WTC11 (cell line): ENCODE results near the gene NT5C1A. TPM values are rescaled to one million over a fixed set of nuclear protein-coding genes. Genes with fewer than 3 reads are reported as not detected.

Experiments used
- ATAC-seq: fragments of 200-7000 bp; cut with Tn5 transposase; 2 replicates; pipeline ENCODE4 v1.10.0; 2021; ENCODE audit warnings: mild to moderate bottlenecking, moderate library complexity
- CTCF ChIA-PET: fragments of 300-600 bp; sonication (Branson Sonifier 250); formaldehyde crosslinking; loops from one replicate; lab custom pipeline; 2021; ENCODE audit warnings: antibody characterized with exemption; lab: Charles Lee
- POLR2A ChIA-PET: fragments of 350-600 bp; sonication (Branson Sonifier 250); formaldehyde crosslinking; loops from one replicate; lab custom pipeline; 2021; ENCODE audit warnings: antibody characterized with exemption; lab: Charles Lee
- DNase-seq: peaks from one replicate; pipeline ENCODE4 v3.0.0; 2021; ENCODE audit warnings: low spot score
- H3K27ac Mint-ChIP-seq: 2 replicates; pipeline ENCODE4 v1.8.0; 2021; ENCODE audit warnings: mixed read lengths
- H3K27me3 Mint-ChIP-seq: 2 replicates; pipeline ENCODE4 v1.8.0; 2021; ENCODE audit warnings: low read depth, mild to moderate bottlenecking, moderate library complexity, mixed read lengths
- H3K36me3 Mint-ChIP-seq: 2 replicates; pipeline ENCODE4 v1.8.0; 2021; ENCODE audit warnings: mixed read lengths
- H3K4me1 Mint-ChIP-seq: 2 replicates; pipeline ENCODE4 v1.8.0; 2022; ENCODE audit warnings: mixed read lengths
- H3K4me3 Mint-ChIP-seq: 2 replicates; pipeline ENCODE4 v1.8.0; 2021; ENCODE audit warnings: mild to moderate bottlenecking, moderate library complexity, mixed read lengths
- H3K9me3 Mint-ChIP-seq: 2 replicates; pipeline ENCODE4 v1.8.0; 2021; ENCODE audit warnings: mixed read lengths
- CREB1 ChIP-seq: sonication (generic); formaldehyde crosslinking; IDR thresholded peaks from 2 replicates; pipeline ENCODE4 v1.8.0; 2023; ENCODE audit warnings: mild to moderate bottlenecking, missing genetic modification reagents
- E2F1 ChIP-seq: sonication (generic); formaldehyde crosslinking; IDR thresholded peaks from 2 replicates; pipeline ENCODE4 v1.8.0; 2022; ENCODE audit warnings: mild to moderate bottlenecking, missing genetic modification reagents
- IRF1 ChIP-seq: sonication (generic); formaldehyde crosslinking; IDR thresholded peaks from 2 replicates; pipeline ENCODE4 v1.8.0; 2023; ENCODE audit warnings: missing genetic modification reagents
- SMAD3 ChIP-seq: sonication (generic); formaldehyde crosslinking; IDR thresholded peaks from 2 replicates; pipeline ENCODE4 v1.8.0; 2022; ENCODE audit warnings: missing genetic modification reagents, mild to moderate bottlenecking, borderline replicate concordance
- SP1 ChIP-seq: sonication (generic); formaldehyde crosslinking; conservative IDR thresholded peaks from 2 replicates; pipeline ENCODE4 v1.8.1; 2022; ENCODE audit warnings: missing genetic modification reagents
- STAT6 ChIP-seq: sonication (generic); formaldehyde crosslinking; conservative IDR thresholded peaks from 2 replicates; pipeline ENCODE4 v1.8.1; 2023; ENCODE audit warnings: mild to moderate bottlenecking, low read depth, missing genetic modification reagents, moderate library complexity
- ZNF219 ChIP-seq: sonication (generic); formaldehyde crosslinking; IDR thresholded peaks from 2 replicates; pipeline ENCODE4 v1.8.0; 2023; ENCODE audit warnings: missing genetic modification reagents, mild to moderate bottlenecking, borderline replicate concordance
- ZNF263 ChIP-seq: sonication (generic); formaldehyde crosslinking; IDR thresholded peaks from 2 replicates; pipeline ENCODE4 v1.8.1; 2022; ENCODE audit warnings: low read depth, mild to moderate bottlenecking, moderate library complexity, missing genetic modification reagents
- ZNF396 ChIP-seq: fragments of 250-450 bp; sonication (Bioruptor Pico); IDR thresholded peaks from 2 replicates; pipeline ENCODE4 v1.8.0; 2021; ENCODE audit warnings: mild to moderate bottlenecking, moderate library complexity, borderline replicate concordance
- total RNA-seq: library from RNA; stranded (reverse); gene quantifications from 3 replicates; pipeline ENCODE4 v1.2.3, GENCODE V29; 2021
- TF ChIP-seq, protein P1 (sequence below): sonication (generic); formaldehyde crosslinking; IDR thresholded peaks from 2 replicates; pipeline ENCODE4 v1.8.1; 2023; ENCODE audit warnings: mild to moderate bottlenecking, missing genetic modification reagents, borderline replicate concordance
- TF ChIP-seq, protein P2 (sequence below): sonication (generic); formaldehyde crosslinking; IDR thresholded peaks from 2 replicates; pipeline ENCODE4 v1.8.0; 2022; ENCODE audit warnings: mild to moderate bottlenecking, missing genetic modification reagents
- TF ChIP-seq, protein P3 (sequence below): sonication (generic); formaldehyde crosslinking; IDR thresholded peaks from 2 replicates; pipeline ENCODE4 v1.8.1; 2023; ENCODE audit warnings: mild to moderate bottlenecking, missing genetic modification reagents

Gene NT5C1A
- total RNA-seq, 1 experiment from 2014 or later = not detected

- TF ChIP-seq, protein P1, sequence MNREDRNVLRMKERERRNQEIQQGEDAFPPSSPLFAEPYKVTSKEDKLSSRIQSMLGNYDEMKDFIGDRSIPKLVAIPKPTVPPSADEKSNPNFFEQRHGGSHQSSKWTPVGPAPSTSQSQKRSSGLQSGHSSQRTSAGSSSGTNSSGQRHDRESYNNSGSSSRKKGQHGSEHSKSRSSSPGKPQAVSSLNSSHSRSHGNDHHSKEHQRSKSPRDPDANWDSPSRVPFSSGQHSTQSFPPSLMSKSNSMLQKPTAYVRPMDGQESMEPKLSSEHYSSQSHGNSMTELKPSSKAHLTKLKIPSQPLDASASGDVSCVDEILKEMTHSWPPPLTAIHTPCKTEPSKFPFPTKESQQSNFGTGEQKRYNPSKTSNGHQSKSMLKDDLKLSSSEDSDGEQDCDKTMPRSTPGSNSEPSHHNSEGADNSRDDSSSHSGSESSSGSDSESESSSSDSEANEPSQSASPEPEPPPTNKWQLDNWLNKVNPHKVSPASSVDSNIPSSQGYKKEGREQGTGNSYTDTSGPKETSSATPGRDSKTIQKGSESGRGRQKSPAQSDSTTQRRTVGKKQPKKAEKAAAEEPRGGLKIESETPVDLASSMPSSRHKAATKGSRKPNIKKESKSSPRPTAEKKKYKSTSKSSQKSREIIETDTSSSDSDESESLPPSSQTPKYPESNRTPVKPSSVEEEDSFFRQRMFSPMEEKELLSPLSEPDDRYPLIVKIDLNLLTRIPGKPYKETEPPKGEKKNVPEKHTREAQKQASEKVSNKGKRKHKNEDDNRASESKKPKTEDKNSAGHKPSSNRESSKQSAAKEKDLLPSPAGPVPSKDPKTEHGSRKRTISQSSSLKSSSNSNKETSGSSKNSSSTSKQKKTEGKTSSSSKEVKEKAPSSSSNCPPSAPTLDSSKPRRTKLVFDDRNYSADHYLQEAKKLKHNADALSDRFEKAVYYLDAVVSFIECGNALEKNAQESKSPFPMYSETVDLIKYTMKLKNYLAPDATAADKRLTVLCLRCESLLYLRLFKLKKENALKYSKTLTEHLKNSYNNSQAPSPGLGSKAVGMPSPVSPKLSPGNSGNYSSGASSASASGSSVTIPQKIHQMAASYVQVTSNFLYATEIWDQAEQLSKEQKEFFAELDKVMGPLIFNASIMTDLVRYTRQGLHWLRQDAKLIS (CRISPR knock-in tag) = no peak
- TF ChIP-seq, protein P2, sequence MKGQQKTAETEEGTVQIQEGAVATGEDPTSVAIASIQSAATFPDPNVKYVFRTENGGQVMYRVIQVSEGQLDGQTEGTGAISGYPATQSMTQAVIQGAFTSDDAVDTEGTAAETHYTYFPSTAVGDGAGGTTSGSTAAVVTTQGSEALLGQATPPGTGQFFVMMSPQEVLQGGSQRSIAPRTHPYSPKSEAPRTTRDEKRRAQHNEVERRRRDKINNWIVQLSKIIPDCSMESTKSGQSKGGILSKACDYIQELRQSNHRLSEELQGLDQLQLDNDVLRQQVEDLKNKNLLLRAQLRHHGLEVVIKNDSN (CRISPR knock-in tag) = no peak
- TF ChIP-seq CREB1 (CRISPR knock-in tag) = no peak
- TF ChIP-seq STAT6 (CRISPR knock-in tag) = no peak
- TF ChIP-seq SP1 (CRISPR knock-in tag) = no peak
- TF ChIP-seq ZNF219 (CRISPR knock-in tag) = no peak
- TF ChIP-seq ZNF396 = no peak
- TF ChIP-seq SMAD3 (CRISPR knock-in tag) = no peak
- no peak for TF ChIP-seq IRF1
- TF ChIP-seq, protein P3, sequence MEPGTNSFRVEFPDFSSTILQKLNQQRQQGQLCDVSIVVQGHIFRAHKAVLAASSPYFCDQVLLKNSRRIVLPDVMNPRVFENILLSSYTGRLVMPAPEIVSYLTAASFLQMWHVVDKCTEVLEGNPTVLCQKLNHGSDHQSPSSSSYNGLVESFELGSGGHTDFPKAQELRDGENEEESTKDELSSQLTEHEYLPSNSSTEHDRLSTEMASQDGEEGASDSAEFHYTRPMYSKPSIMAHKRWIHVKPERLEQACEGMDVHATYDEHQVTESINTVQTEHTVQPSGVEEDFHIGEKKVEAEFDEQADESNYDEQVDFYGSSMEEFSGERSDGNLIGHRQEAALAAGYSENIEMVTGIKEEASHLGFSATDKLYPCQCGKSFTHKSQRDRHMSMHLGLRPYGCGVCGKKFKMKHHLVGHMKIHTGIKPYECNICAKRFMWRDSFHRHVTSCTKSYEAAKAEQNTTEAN (CRISPR knock-in tag) = no peak
- TF ChIP-seq E2F1 = no peak
Observed at GRCh38 chr1:39690225-39690624, 18.3 kb upstream of the NT5C1A start (continued).

DNA sequence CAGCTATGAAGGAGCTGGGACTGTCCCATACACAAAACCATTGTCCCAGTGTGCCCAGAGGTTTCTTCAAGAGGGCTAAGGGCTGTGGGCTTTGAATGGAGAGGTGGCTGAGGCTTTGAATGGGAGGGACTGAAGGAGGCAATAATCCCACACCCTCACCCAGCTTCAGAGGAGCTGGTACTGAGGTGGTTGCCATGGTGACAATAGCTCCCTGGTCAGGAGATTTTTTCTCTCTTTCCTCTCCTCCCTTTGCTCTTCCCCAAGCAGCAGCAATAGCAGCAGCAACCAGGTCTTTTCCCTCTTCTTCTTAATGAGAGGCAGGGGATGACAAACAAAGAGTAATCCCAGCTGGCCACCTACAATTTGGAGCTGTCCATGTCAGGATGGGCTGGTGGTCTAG is 17.7 kb upstream of the NT5C1A start:
- Mint-ChIP-seq H3K9me3 (no peaks in the 10 kb centered on the region), H3K27me3 (peaks cover 100% of the 10 kb centered on the region), H3K4me1 (peaks cover 4% of the 10 kb centered on the region), H3K4me3 (no peak overlapping the region), H3K36me3 (no peaks in the 10 kb centered on the region), H3K27ac (no peak overlapping the region)
- TF ChIP-seq, protein P1 (CRISPR knock-in tag) = no peak
- no peak for TF ChIP-seq CREB1 (CRISPR knock-in tag)
- no peak for TF ChIP-seq ZNF263
- POLR2A ChIA-PET = no interaction called here
- no peak for DNase-seq
- CTCF ChIA-PET = interaction anchor here (0.7 to 6.6 kb wide), 4 partner anchors 12 to 83 kb away, joined by 3 to 58 read pairs (median 6); partner anchors contain the start of gene NT5C1A
- no peak for ATAC-seq
